HEK293 (cell line): ENCODE results near the gene TTC27.

Source experiments
- CTCF ChIA-PET: fragments of 350-600 bp; formaldehyde crosslinking; extraction: SDS; loops from one replicate; lab custom pipeline; 2021; ENCODE audit warnings: antibody characterized with exemption; lab: Yijun Ruan, JAX
- POLR2A ChIA-PET: fragments of 300-600 bp; formaldehyde crosslinking; extraction: SDS; loops from one replicate; lab custom pipeline; 2020; ENCODE audit warnings: antibody characterized with exemption, inconsistent platforms; lab: Yijun Ruan, JAX
- H3K27ac ChIP-seq: fragments of 200-500 bp; sonication (Bioruptor generic); 2 replicates; pipeline ENCODE4 v1.5.1; 2014; ENCODE audit warnings: low read depth, low read length, control low read depth, inconsistent platforms; ENCODE audit errors: extremely low read depth
- H3K36me3 ChIP-seq, 2 experiments: fragments of 200-500 bp in 1 of 2; sonication (Bioruptor generic) in 1 of 2; 1 replicate in 1 of 2; 2 replicates in 1 of 2; pipeline ENCODE4 v1.5.1; 2014 to 2017; ENCODE audit warnings: inconsistent platforms in 2 of 2, low read length in 2 of 2; ENCODE audit not compliant: control insufficient read depth in 2 of 2, insufficient read depth in 1 of 2
- H3K4me1 ChIP-seq: fragments of 200-500 bp; sonication (Bioruptor generic); 2 replicates; pipeline ENCODE4 v1.5.1; 2014; ENCODE audit warnings: mild to moderate bottlenecking, low read length, inconsistent platforms; ENCODE audit not compliant: control insufficient read depth, insufficient read depth
- H3K4me3 ChIP-seq: 2 replicates; pipeline ENCODE4 v1.5.1; 2011; ENCODE audit warnings: low read depth, mild to moderate bottlenecking, control low read depth, low read length, moderate library complexity
- H3K9me3 ChIP-seq: fragments of 200-500 bp; sonication (Bioruptor generic); 2 replicates; pipeline ENCODE4 v1.5.1; 2014; ENCODE audit warnings: low read depth, low read length, inconsistent platforms; ENCODE audit not compliant: control insufficient read depth, insufficient read depth
- IKZF3 ChIP-seq: fragments of 450-650 bp; IDR thresholded peaks from 2 replicates; pipeline ENCODE4 v1.5.0; 2018; ENCODE audit warnings: missing biosample characterization, mild to moderate bottlenecking, missing genetic modification characterization, moderate library complexity
- KLF7 ChIP-seq: fragments of 450-650 bp; formaldehyde crosslinking; IDR thresholded peaks from 2 replicates; pipeline ENCODE4 v1.5.1; 2016; ENCODE audit warnings: missing biosample characterization, missing genetic modification characterization, borderline replicate concordance
- ZBTB7A ChIP-seq: fragments of 450-650 bp; formaldehyde crosslinking; IDR thresholded peaks from 2 replicates; pipeline ENCODE4 v1.5.1; 2016; ENCODE audit warnings: low read depth, missing biosample characterization, missing genetic modification characterization
- ZFP41 ChIP-seq: fragments of 450-650 bp; formaldehyde crosslinking; IDR thresholded peaks from 2 replicates; pipeline ENCODE4 v1.5.1; 2016; ENCODE audit warnings: missing biosample characterization, missing genetic modification characterization, borderline replicate concordance
- ZNF138 ChIP-seq: fragments of 450-650 bp; formaldehyde crosslinking; IDR thresholded peaks from 2 replicates; pipeline ENCODE4 v1.5.1; 2016; ENCODE audit warnings: missing biosample characterization, missing genetic modification characterization, borderline replicate concordance
- ZNF169 ChIP-seq: fragments of 450-650 bp; formaldehyde crosslinking; IDR thresholded peaks from 2 replicates; pipeline ENCODE4 v1.5.1; 2016; ENCODE audit warnings: missing biosample characterization, missing genetic modification characterization
- ZNF211 ChIP-seq: fragments of 450-650 bp; formaldehyde crosslinking; IDR thresholded peaks from 2 replicates; pipeline ENCODE4 v1.5.1; 2016; ENCODE audit warnings: low read depth, missing biosample characterization, missing genetic modification characterization
- ZNF223 ChIP-seq: fragments of 450-650 bp; formaldehyde crosslinking; IDR thresholded peaks from 2 replicates; pipeline ENCODE4 v1.5.1; 2016; ENCODE audit warnings: missing biosample characterization, missing genetic modification characterization
- ZNF302 ChIP-seq: fragments of 450-650 bp; formaldehyde crosslinking; IDR thresholded peaks from 2 replicates; pipeline ENCODE4 v1.5.1; 2016; ENCODE audit warnings: missing biosample characterization, missing genetic modification characterization, low read depth
- ZNF354C ChIP-seq: fragments of 450-650 bp; formaldehyde crosslinking; IDR thresholded peaks from 2 replicates; pipeline ENCODE4 v1.5.1; 2016; ENCODE audit warnings: missing biosample characterization, missing genetic modification characterization, low read depth, borderline replicate concordance
- ZNF391 ChIP-seq: fragments of 450-650 bp; formaldehyde crosslinking; IDR thresholded peaks from 2 replicates; pipeline ENCODE4 v1.5.1; 2016; ENCODE audit warnings: low read depth, missing biosample characterization, missing genetic modification characterization, borderline replicate concordance
- ZNF555 ChIP-seq: fragments of 450-650 bp; formaldehyde crosslinking; conservative IDR thresholded peaks from 2 replicates; pipeline ENCODE4 v1.5.1; 2017; ENCODE audit warnings: missing biosample characterization, mild to moderate bottlenecking, missing genetic modification characterization, inconsistent platforms
- ZNF768 ChIP-seq: fragments of 450-650 bp; formaldehyde crosslinking; IDR thresholded peaks from 2 replicates; pipeline ENCODE4 v1.5.1; 2018; ENCODE audit warnings: missing biosample characterization, mild to moderate bottlenecking, missing genetic modification characterization
- ZNF837 ChIP-seq: fragments of 450-650 bp; formaldehyde crosslinking; IDR thresholded peaks from 2 replicates; pipeline ENCODE4 v1.5.1; 2016; ENCODE audit warnings: missing biosample characterization, missing genetic modification characterization
- TF ChIP-seq, protein P1 (sequence below): fragments of 450-650 bp; formaldehyde crosslinking; IDR thresholded peaks from 2 replicates; pipeline ENCODE4 v1.5.1; 2016; ENCODE audit warnings: missing biosample characterization, missing genetic modification characterization
- TF ChIP-seq, protein P2 (sequence below): fragments of 450-650 bp; formaldehyde crosslinking; IDR thresholded peaks from 2 replicates; pipeline ENCODE4 v1.5.1; 2017; ENCODE audit warnings: missing biosample characterization, missing genetic modification characterization
- TF ChIP-seq, protein P3 (sequence below): fragments of 450-650 bp; formaldehyde crosslinking; IDR thresholded peaks from 2 replicates; pipeline ENCODE4 v1.5.1; 2016; ENCODE audit warnings: missing biosample characterization, missing genetic modification characterization
- TF ChIP-seq, protein P4 (sequence below): fragments of 450-650 bp; formaldehyde crosslinking; IDR thresholded peaks from 2 replicates; pipeline ENCODE4 v1.5.1; 2016; ENCODE audit warnings: missing biosample characterization, missing genetic modification characterization

Gene TTC27

DNA sequence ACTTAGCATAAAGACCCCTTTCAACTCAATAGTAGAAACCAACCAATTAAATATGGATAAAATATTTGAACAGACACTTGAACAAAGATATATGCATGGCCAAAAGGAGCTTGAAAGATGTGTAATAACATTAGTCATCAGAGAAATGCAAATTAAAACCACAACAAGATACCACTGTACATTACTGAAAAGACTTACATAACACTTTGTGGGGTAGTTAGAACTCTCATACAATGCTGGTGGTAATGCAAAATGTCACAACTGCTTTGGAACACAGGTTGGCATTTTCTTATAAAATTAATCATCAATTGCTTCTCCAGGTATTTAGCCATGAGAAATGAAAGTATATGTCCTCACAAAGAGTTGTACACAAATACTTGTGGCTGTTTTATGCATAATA, 60.7 kb downstream of the TTC27 start:
- H3K4me1 ChIP-seq, result no peaks in the 10 kb centered on the region
- H3K4me3 ChIP-seq, result no peak overlapping the region
- CTCF ChIA-PET, result no interaction called here
- TF ChIP-seq ZBTB7A (tag by site-specific recombination), result no peak
- no peak for TF ChIP-seq ZNF302 (tag by site-specific recombination)
- TF ChIP-seq ZFP41 (tag by site-specific recombination), result no peak
- TF ChIP-seq ZNF555, result no peak
- TF ChIP-seq, protein P1, sequence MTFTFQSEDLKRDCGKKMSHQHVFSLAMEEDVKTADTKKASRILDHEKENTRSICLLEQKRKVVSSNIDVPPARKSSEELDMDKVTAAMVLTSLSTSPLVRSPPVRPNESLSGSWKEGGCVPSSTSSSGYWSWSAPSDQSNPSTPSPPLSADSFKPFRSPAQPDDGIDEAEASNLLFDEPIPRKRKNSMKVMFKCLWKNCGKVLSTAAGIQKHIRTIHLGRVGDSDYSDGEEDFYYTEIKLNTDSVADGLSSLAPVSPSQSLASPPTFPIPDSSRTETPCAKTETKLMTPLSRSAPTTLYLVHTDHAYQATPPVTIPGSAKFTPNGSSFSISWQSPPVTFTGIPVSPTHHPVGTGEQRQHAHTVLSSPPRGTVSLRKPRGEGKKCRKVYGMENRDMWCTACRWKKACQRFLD, result no peak
- no peak for TF ChIP-seq ZNF837 (tag by site-specific recombination)
- TF ChIP-seq, protein P2, sequence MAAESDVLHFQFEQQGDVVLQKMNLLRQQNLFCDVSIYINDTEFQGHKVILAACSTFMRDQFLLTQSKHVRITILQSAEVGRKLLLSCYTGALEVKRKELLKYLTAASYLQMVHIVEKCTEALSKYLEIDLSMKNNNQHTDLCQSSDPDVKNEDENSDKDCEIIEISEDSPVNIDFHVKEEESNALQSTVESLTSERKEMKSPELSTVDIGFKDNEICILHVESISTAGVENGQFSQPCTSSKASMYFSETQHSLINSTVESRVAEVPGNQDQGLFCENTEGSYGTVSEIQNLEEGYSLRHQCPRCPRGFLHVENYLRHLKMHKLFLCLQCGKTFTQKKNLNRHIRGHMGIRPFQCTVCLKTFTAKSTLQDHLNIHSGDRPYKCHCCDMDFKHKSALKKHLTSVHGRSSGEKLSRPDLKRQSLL (tag by site-specific recombination), result no peak
- H3K9me3 ChIP-seq, result no peaks in the 10 kb centered on the region
- POLR2A ChIA-PET, result no interaction called here
- no peaks in the 10 kb centered on the region for H3K36me3 ChIP-seq
- no peak overlapping the region for H3K27ac ChIP-seq

DNA sequence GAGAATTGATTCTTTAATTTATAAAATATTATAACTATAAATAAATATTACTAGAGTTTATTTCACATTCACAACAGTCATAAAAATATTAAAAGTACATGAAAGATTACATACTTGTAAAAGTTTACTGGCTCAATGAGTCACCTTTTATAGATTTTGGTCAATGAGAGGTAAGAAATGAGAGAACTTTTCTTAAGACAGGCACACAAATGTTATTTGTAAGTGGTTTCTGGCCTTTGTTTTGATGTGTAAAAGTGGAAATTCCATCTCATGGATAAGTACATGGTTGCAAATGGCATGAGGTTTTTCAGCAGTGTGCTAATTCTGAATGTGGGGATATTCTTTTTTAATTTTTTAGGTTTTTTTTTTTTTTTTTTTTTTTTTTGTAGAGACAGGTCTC, 63.8 kb downstream of the TTC27 start:
- Histone ChIP-seq H3K27ac (no peak overlapping the region), H3K4me1 (no peaks in the 10 kb centered on the region), H3K36me3 (no peaks in the 10 kb centered on the region), H3K9me3 (no peaks in the 10 kb centered on the region), H3K4me3 (no peak overlapping the region)
- ChIA-PET CTCF (no interaction called here), POLR2A (no interaction called here)
- TF ChIP-seq, protein P3, sequence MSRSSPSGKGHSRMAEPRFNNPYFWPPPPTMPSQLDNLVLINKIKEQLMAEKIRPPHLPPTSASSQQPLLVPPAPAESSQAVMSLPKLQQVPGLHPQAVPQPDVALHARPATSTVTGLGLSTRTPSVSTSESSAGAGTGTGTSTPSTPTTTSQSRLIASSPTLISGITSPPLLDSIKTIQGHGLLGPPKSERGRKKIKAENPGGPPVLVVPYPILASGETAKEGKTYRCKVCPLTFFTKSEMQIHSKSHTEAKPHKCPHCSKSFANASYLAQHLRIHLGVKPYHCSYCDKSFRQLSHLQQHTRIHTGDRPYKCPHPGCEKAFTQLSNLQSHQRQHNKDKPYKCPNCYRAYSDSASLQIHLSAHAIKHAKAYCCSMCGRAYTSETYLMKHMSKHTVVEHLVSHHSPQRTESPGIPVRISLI (tag by site-specific recombination), result 0 out of 2 replicates have a peak, but pooled peaks have one; percentile 37
- no peak for TF ChIP-seq ZNF391 (tag by site-specific recombination)

DNA sequence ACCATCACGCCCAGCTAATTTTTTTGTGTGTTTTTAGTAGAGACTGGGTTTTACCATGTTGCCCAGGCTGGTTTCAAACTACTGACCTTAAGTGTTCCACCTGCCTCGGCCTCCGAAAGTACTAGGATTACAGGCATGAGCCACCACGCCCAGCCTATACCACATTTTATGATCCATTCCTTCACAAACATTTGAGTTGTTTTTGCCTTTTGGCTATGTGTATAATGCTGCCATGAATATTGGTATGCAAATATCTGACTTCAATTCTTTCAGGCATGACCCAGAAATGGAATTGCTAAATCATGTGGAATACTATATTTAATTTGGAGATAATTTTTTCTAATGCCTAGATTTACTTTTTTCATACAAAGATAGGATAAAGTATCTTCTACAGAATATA, 68.6 kb downstream of the TTC27 start:
- H3K4me3 ChIP-seq, result no peak overlapping the region
- H3K9me3 ChIP-seq, result no peaks in the 10 kb centered on the region
- TF ChIP-seq, protein P4, sequence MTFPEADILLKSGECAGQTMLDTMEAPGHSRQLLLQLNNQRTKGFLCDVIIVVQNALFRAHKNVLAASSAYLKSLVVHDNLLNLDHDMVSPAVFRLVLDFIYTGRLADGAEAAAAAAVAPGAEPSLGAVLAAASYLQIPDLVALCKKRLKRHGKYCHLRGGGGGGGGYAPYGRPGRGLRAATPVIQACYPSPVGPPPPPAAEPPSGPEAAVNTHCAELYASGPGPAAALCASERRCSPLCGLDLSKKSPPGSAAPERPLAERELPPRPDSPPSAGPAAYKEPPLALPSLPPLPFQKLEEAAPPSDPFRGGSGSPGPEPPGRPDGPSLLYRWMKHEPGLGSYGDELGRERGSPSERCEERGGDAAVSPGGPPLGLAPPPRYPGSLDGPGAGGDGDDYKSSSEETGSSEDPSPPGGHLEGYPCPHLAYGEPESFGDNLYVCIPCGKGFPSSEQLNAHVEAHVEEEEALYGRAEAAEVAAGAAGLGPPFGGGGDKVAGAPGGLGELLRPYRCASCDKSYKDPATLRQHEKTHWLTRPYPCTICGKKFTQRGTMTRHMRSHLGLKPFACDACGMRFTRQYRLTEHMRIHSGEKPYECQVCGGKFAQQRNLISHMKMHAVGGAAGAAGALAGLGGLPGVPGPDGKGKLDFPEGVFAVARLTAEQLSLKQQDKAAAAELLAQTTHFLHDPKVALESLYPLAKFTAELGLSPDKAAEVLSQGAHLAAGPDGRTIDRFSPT (tag by site-specific recombination), result no peak
- TF ChIP-seq ZNF169 (tag by site-specific recombination) (no peak), ZNF354C (tag by site-specific recombination) (no peak), ZNF223 (tag by site-specific recombination) (no peak), ZNF768 (tag by site-specific recombination) (no peak), ZNF211 (tag by site-specific recombination) (no peak), IKZF3 (tag by site-specific recombination) (no peak), ZNF138 (tag by site-specific recombination) (no peak), KLF7 (no peak)
- H3K4me1 ChIP-seq, result no peaks in the 10 kb centered on the region
- no peak overlapping the region for H3K27ac ChIP-seq
- ChIA-PET POLR2A (no interaction called here), CTCF (no interaction called here)
- no peaks in the 10 kb centered on the region for H3K36me3 ChIP-seq
